GM13977 (cell line): ENCODE data around the gene MEGF6.

Experiments used
- DNase-seq: peaks from one replicate; pipeline ENCODE4 v3.0.0; 2012; ENCODE audit warnings: low spot score
- CTCF ChIP-seq: IDR thresholded peaks from 2 replicates; pipeline ENCODE4 v1.5.1; 2012; ENCODE audit warnings: mild to moderate bottlenecking, control low read depth; ENCODE audit not compliant: insufficient read depth; ENCODE audit errors: extremely low read depth, missing control alignments
- in situ Hi-C: fragments of 300-500 bp; cut with MboI; formaldehyde crosslinking; loops from one replicate; pipeline ENCODE4 v1.12.0; 2022; ENCODE audit warnings: low sequenced_read_pairs, low pct_unique_long_range_greater_than_20kb, mixed read lengths, inconsistent platforms; ENCODE audit not compliant: unreplicated experiment

MEGF6 gene

GRCh38 chr1:3539707-3540425, 71.4 kb downstream of the MEGF6 start:
- in situ Hi-C loops = no loop called here
- TF ChIP-seq CTCF = no peak
- DNase-seq = no peak

- in situ Hi-C loops = no loop called here
- TF ChIP-seq CTCF = no peak
- no peak for DNase-seq
These were observed 73.9 kb downstream of the MEGF6 start for GRCh38 chr1:3537359-3537758.

GRCh38 chr1:3536420-3537195, 74.7 kb downstream of the MEGF6 start:
- TF ChIP-seq CTCF = no peak
- in situ Hi-C loops = no loop called here
- no peak for DNase-seq

- no peak for TF ChIP-seq CTCF
- no peak for DNase-seq
- in situ Hi-C loops = no loop called here
These were observed 75.6 kb downstream of the MEGF6 start for GRCh38 chr1:3535732-3536131.

GRCh38 chr1:3534803-3535637, 76.3 kb downstream of the MEGF6 start:
- TF ChIP-seq CTCF = no peak
- no peak for DNase-seq
- in situ Hi-C loops = no loop called here
